Subcutaneous adipose tissue (tissue), 4 donors: Measurements from ENCODE around the gene CHL1. TPM values are rescaled to one million over a fixed set of nuclear protein-coding genes. Genes with fewer than 3 reads are reported as not detected.

Experiments
- total RNA-seq, 4 donors: library from RNA; depleted of rRNA; stranded (reverse); fragments of >200 nt; gene quantifications; one replicate each; pipeline ENCODE4 v1.1.0, GENCODE V29; 2016
- TF ChIP-seq, protein P1 (sequence below): fragments of 450-650 bp; IDR thresholded peaks from one replicate; pipeline ENCODE4 v1.5.1; 2016; ENCODE audit warnings: low read depth, mild to moderate bottlenecking, control low read depth, antibody characterized with exemption, moderate library complexity

Gene CHL1
- total RNA-seq, 4 donors from 2014 or later, result 34.4 to 173 (median 45.5) TPM

DNA sequence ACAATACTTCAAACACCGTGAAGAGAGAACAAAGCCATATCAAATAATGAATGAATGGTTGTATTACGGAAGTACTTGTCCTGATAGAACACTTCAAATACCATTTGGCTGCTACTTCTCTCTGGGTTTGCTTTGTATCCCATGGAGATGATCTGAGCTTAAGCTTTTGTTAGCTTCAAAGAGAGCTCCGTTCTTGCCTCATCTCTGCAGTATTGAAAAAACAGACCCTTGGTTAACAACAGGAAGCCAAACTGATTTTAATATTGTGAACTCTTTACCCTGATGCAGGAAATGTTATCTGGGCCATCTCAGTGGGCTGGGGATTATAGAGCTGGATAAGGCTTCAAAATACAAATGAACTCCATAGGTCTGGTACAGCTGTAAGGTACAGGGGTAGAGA lies 101.0 kb downstream of the CHL1 start:
- TF ChIP-seq, protein P1, sequence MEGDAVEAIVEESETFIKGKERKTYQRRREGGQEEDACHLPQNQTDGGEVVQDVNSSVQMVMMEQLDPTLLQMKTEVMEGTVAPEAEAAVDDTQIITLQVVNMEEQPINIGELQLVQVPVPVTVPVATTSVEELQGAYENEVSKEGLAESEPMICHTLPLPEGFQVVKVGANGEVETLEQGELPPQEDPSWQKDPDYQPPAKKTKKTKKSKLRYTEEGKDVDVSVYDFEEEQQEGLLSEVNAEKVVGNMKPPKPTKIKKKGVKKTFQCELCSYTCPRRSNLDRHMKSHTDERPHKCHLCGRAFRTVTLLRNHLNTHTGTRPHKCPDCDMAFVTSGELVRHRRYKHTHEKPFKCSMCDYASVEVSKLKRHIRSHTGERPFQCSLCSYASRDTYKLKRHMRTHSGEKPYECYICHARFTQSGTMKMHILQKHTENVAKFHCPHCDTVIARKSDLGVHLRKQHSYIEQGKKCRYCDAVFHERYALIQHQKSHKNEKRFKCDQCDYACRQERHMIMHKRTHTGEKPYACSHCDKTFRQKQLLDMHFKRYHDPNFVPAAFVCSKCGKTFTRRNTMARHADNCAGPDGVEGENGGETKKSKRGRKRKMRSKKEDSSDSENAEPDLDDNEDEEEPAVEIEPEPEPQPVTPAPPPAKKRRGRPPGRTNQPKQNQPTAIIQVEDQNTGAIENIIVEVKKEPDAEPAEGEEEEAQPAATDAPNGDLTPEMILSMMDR, result no peak

DNA sequence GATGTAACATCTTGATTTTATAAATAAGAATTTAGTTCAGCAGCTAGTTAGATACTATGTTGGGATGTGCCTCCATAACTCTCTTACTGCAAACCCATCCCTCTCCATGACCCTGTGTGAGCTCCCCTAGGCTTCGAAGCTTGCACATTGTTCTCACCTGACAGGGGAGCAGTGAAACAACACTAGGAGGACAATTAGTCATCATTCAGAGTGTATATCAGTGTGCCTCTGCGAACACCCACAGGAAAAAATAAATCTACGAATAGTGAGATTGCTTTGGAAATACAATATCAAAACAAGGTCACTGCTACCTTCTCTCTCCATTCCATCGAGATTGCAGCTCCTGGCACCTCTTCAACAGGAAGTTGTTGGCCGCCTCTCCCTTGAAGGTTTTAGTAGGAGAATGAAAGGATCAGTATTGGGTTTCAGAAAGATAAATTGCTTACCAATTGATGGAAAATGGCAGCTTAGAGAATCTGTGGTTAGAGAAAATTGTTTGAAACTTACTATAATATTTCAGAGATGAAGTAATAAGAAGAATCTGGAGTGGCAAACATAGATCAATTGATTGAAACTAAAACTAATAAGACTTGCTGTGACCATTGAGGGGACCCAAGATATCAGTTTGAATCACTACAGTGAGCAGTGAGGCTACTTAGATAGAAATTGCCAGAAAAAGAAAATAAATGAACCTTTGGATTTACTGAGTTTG lies 103.2 kb downstream of the CHL1 start:
- TF ChIP-seq, protein P1, result no peak

DNA sequence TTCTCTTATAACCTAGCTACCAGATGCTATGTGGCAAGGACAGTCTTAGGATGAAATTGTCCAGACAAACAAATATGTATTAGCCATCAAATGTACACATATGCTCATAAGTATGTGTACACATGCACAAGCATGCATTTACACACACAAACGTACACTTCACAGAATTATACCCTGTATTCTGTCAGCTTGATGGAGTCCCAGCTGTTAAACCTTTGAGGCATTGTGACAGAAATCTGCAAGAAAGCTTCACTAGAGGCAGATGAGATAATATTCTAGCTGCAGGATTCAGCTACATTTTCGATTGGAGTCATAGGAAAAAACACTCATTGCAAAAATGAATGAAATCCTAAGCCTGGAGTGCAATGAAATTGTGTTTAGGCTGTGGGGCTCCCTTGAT lies 110.6 kb downstream of the CHL1 start:
- TF ChIP-seq, protein P1, result no peak

DNA sequence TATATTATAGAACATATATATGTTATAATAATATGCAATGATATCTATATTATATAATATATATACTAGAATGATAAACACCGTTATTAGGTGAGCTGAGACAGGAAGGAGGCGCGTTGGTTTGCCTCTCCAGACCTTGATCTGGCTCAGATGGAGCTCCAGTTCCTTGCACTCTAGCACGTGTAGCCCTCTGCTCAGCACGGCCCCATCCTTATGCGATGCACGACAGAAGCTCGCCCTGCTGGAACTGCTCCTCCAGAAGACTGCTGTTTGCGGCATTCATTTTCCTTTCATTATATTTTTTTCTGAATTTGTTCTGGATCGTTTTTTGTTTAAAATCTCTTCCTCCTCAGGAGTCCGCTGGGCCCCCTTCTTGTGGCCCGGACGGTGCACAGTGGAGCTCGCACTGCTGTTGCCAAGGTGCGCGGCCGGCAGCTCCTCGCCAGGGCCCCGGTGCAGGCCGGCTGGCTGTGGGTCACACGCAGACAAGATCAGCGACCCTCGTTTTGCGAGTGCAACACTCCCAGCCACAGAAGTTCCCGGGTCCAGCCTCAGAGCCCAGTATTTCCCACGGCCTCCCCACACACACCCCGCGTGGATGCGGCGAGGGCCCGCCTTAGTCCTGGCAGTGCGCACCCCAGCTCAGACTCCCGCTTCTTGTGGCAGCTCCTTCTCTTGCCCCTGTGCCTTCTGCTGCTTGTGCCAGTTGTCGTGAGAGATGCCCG lies 112.2 kb downstream of the CHL1 start:
- TF ChIP-seq, protein P1, result no peak

DNA sequence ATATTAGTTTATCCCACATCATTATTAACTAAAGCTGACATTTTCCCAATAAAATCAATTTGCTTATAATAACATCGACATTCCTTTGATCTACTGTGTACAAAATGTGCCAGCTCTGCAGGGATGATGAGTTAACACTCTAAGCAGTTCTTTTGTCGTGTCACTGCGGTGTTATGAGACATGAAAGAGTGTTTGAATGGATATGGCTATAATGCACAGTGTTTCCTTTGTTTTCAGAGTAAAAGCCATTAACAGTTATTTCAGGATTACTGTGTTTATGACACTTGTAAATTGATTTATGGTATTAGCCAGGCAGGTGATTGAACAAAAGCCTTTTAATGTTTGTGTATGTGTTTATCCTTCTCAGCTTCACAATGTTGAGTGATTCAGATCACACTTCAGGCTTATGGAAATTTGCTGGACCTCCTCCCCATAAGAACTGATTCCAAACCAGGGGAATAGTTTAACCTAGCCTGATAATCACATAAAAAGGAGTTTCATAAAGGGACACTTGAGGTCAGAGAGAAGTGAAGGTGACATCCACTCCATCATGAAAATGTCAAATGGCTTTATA lies 115.7 kb downstream of the CHL1 start:
- TF ChIP-seq, protein P1, result no peak

DNA sequence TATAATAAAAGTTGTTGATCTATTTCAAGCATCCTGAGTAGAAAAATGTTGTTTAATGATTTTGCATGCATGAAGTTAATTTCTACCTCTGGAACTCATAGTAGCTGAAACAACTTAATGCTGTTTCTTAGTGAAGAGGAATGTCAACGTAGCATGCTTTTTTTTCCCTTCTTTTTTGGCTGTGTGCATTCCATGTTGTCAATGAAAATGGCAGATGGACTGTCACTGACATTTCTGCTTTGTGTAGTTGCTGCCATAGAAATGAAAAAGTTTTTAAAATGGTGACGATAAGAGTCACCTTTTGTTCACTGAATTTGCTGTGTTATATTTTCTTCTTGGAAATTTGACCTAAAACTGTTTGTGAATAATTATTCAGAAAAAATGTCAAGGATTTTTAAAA lies 116.3 kb downstream of the CHL1 start:
- TF ChIP-seq, protein P1, result no peak

DNA sequence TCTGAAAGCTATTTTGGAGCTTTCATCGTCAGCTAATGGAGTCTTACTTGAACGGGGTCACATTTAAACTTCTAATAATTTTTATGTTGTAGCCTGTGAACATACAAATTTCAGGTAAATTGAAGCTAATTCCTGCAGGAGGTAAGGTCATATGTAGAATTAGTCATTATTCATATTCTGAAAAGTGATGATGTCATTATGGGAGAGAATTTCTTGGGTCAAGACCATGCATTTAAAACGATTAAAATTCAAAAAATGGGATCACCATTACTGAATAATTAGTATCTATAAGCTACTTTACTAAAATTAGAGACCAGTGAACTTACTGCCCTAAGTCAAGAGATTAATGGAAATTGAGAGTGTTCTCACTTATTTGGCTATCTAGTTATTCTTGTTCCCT lies 120.4 kb downstream of the CHL1 start:
- TF ChIP-seq, protein P1, result no peak
